ENCODE measurements around the gene SOX6.

GRCh38 chr11:15965562-15966250 is 390.6 kb downstream of the SOX6 start:
- TF ChIP-seq, protein P1, sequence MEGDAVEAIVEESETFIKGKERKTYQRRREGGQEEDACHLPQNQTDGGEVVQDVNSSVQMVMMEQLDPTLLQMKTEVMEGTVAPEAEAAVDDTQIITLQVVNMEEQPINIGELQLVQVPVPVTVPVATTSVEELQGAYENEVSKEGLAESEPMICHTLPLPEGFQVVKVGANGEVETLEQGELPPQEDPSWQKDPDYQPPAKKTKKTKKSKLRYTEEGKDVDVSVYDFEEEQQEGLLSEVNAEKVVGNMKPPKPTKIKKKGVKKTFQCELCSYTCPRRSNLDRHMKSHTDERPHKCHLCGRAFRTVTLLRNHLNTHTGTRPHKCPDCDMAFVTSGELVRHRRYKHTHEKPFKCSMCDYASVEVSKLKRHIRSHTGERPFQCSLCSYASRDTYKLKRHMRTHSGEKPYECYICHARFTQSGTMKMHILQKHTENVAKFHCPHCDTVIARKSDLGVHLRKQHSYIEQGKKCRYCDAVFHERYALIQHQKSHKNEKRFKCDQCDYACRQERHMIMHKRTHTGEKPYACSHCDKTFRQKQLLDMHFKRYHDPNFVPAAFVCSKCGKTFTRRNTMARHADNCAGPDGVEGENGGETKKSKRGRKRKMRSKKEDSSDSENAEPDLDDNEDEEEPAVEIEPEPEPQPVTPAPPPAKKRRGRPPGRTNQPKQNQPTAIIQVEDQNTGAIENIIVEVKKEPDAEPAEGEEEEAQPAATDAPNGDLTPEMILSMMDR (IDR thresholded peaks at IDR 0.05) = no peak
- no peak for TF ChIP-seq POLR2A (IDR thresholded peaks at IDR 0.05)

Data from uterus (tissue), 2 donors.